Dedifferentiated amniotic fluid mesenchymal stem cell (primary cell): ENCODE results near the gene RGL2.

ENCODE experiments used
- DNase-seq: peaks from one replicate; pipeline ENCODE4 v3.0.0-alpha.2; 2016; ENCODE audit errors: extremely low spot score

The RGL2 gene

GRCh38 chr6:33316603-33317418 is 18.1 kb upstream of the RGL2 start:
- no peak for DNase-seq

GRCh38 chr6:33315793-33316602 is 17.3 kb upstream of the RGL2 start:
- no peak for DNase-seq

- no peak for DNase-seq
These were observed 16.4 kb upstream of the RGL2 start for GRCh38 chr6:33314943-33315792.

DNA sequence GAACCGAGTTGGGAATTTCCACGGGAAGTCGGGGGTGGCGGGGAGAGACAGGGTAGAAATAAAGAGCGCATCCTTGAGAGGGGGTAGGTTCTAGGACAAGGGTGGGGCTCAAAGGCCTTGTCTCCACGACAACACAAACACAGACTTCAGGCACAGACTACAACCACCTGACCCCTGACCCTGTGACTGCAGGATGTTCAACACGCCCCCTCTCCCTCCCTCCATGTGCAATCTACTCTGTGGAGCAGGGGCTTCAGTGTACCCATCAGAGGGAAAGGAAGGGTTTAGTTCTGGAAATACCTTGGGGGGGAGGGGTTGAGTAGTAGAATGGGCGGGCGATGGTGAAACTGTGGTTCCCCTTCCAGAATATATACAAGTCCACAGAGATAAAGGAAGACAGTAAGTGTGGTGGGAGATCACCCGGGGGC is 15.8 kb upstream of the RGL2 start:
- peak; percentile 58 for DNase-seq

DNA sequence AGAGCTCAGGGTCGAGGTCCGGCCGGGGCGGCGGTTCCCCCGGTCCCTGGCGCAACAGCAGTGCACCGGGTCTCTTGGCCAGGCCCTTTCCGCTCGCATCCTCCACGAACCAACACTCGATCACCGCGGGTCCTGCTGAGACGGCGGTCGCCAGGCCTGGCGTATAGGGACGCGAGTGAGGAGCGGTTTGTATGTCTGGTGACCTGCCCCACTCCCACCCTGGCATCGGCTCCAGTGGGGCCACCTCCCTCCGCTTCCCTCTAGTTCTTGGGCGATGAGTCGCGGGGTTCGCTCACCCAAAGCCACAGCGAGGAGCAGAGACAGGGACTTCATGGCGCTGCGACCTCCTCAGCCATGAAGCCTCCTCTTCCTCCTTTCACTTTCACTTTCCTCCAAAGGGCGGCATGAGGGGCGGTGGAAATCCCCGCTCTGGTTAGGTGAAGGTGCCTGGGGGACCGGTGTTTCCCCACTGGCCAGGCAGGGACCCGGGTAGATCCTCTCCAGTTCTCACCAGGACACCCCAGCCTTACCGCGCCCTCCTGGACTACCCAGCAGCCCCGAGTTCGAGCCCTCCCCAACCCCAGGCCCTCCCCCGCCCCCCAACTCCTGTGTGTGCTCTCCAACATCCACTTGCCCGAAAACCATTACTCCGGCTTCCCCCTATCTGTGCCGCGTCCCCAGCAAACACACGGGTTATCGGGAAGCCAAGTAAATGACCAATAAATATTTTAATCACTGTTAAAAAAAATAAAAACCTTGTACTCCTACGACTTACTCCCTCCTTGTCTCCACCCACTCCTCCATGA is 15.2 kb upstream of the RGL2 start, which contains the start of gene TAPBP:
Gene TAPBP (minus strand): TSS at position 370 of the 806 bp plus-strand sequence. CDS start 37 bp downstream, at position 333.
- DNase-seq: peak; percentile 60

- no peak for DNase-seq
These were observed 14.5 kb upstream of the RGL2 start for GRCh38 chr6:33313105-33313708.

DNA sequence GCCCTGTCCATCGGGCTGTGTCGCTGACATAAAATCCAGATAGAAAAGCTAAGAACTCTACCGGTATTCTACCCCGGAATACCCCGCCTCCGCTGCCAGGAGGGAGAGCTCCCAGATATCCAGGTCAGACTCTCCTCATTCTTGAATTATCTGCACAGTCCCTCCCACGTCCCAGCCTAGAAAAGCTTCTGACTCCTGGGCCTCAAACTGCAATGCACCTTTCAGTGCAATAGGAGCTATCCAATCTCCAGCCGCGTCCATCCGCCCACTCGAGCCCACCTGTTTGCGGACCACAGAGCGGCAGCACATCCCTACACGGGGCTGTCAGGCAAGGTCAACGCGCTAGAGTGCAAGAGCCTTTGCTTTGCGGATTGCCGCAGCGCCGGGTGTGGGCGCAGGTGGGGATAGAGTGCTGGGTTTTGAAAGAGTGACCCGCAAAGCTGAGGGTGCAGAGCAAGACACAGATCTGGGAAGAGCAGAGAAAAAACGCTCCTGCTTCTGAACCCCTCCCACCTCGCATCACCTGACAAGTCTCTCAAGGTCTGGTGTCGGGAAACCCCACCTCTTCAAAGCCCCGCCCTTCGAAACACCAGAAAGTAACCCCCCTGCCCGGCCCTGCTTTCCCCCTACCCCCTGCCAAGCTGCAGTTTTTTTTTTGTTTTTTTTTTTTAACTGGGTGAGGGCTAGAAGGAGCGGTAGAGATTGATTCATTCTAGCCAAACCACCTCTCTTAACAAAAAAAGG is 13.8 kb upstream of the RGL2 start:
- peak; percentile 40 for DNase-seq

GRCh38 chr6:33306356-33306755 is 7.6 kb upstream of the RGL2 start:
- no peak for DNase-seq

GRCh38 chr6:33305052-33305451 is 6.3 kb upstream of the RGL2 start:
- no peak for DNase-seq

DNA sequence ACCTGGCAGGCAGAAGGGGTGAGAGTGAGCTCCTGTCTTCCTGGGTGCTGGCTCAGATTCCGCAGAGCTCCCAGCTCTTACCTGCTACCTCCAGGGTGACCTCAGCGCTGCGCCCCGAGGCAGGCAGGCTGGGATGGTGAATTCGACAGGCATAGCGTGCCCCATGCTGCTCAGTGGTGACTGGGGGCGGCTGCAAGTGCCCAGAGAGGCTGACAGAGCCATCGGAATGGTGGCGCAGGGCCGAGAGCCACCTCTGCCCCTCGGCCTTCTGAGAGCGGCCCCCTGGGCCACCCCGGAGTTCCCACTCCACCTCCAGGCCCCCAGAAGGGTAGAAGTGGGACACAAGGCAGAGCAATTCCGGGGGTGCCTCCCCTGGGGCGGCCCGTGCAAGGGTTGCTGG is 5.5 kb upstream of the RGL2 start:
- no peak for DNase-seq

DNA sequence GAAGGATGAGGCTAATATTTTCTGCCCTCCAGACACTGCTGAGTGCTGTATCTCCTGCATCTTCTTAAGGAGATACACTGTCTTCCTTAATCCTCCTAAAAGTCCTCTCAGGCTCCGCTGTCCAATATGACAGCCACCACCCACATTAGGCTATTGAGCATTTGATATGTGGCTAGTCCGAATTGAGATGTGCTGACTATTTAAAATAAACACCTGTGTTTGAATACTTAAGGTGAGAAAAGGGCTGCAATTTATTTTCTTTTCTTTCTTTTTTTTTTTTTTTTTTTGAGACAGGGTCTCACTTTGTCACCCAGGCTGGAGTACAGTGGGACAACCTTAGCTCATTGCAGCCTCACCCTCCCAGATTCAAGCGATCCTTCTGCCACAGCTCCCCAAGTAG is 3.1 kb upstream of the RGL2 start:
- no peak for DNase-seq

- peak; percentile 93 for DNase-seq
These were observed 649 bp upstream of the RGL2 start for GRCh38 chr6:33299237-33299944.

DNA sequence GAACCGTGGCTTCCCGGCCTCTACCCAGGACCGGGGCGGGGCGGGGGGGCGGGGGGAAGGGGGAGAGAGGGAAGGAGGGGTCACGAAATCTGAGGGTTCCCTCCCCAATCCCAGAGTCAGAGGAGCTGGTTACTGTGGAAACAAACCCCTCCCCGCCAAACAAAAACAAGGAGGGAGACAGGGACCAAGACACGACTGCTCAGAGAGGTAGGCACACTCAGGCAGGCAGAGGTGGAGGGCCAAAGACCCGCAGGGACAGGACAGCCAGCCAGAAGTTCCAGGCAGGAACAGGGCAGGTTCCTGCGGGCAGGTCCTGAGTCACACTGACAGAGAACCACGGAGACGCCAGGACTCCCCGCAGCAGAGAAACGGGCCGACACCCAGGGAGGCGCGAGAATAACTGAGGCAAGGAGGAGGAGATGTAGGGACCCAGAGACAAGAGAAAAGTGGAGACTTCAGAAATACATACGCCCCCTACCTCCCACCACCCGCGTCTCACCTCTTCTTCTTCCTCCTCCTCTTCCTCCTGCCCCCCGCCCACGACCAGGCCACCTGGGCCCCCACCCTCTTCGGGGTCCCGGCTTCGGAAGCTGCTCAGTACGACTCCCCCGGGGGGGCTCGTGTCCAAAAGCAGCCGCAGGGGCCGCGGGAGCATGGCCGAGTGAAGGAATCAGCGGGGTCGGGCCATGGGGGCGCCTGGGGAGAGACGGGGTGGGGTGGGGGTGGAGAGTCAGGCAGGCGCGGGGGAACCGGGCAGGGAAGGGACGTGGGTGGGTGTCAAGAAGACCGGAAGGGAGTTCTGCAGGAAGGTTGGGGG is 578 bp downstream of the RGL2 start:
- peak; percentile 68 for DNase-seq

- no peak for DNase-seq
These were observed 1.3 kb downstream of the RGL2 start for GRCh38 chr6:33297406-33297955.

GRCh38 chr6:33296797-33297405 is 1.8 kb downstream of the RGL2 start:
- DNase-seq: no peak

- no peak for DNase-seq
These were observed 2.9 kb downstream of the RGL2 start for GRCh38 chr6:33295621-33296369.
